Suprapubic skin (tissue), 3 donors: ENCODE data around the gene ZNF428.

Source experiments
- CTCF ChIP-seq, 2 donors: fragments of 200-600 bp in 1 of 2; fragments of 450-650 bp in 1 of 2; sonication (generic) in 1 of 2; IDR thresholded peaks; one replicate each; pipeline ENCODE4 v1.5.1; 2016 to 2019; ENCODE audit warnings: antibody characterized with exemption in 2 of 2, mild to moderate bottlenecking in 1 of 2, moderate library complexity in 1 of 2
- POLR2A ChIP-seq, 2 donors: fragments of 450-650 bp; IDR thresholded peaks; one replicate each; pipeline ENCODE4 v1.6.1; 2017; ENCODE audit warnings: antibody characterized with exemption in 2 of 2, mild to moderate bottlenecking in 2 of 2, moderate library complexity in 2 of 2

- TF ChIP-seq CTCF (IDR thresholded peaks at IDR 0.05) = no peak
- TF ChIP-seq POLR2A (IDR thresholded peaks at IDR 0.05) = no peak
Measured at GRCh38 chr19:43662487-43662886, 43.1 kb upstream of the ZNF428 start.
